Superior temporal gyrus (tissue), 1 donor: ENCODE results near the gene NUP160.
"Not testable (repeated sequence)": the region's sequence is repeated elsewhere in the genome, so short reads cannot be mapped to it uniquely, and the experiment has no call there.

Source experiments
- DNase-seq: peaks from one replicate; pipeline ENCODE4 v3.0.0-alpha.2; 2016; ENCODE audit errors: extremely low spot score

Gene NUP160

DNA sequence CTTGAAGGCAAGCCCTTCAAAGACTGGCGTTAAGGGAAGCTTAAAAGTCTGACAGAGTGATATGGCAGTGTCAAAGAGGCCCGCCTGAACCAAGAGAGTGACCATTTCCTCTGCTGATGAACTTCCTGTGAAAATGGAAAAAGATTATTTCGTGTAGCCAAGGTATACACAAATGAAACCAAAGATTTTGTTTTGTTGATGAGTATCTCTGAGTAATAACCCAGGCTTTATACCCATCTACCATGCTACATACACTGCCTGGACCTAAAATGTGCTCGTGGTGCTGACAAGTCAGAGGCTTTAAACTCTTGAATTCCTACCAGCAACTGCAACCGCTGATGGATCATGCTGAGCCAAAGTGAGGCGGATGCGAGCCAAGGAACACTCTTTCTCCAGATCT, 60.0 kb downstream of the NUP160 start:
- DNase-seq: no peak

DNA sequence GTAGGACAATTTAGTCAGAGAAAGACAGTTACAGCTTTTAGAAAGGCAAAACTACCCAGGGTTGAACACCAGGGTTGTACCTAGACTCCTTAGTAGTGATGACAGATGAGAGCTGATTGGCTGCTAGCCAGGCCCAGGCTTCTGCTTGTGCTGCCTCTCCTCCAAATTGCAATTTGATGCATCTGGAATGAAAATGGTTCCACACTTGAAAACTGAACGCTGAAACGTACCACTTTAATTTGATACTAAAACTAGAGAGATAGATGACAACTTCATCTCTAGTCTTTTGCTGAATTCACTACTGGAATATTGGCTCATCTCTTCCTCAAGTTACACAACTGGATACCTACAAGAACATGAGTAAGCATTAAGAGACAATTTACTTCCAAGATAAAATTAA, 61.8 kb downstream of the NUP160 start:
- no peak for DNase-seq

DNA sequence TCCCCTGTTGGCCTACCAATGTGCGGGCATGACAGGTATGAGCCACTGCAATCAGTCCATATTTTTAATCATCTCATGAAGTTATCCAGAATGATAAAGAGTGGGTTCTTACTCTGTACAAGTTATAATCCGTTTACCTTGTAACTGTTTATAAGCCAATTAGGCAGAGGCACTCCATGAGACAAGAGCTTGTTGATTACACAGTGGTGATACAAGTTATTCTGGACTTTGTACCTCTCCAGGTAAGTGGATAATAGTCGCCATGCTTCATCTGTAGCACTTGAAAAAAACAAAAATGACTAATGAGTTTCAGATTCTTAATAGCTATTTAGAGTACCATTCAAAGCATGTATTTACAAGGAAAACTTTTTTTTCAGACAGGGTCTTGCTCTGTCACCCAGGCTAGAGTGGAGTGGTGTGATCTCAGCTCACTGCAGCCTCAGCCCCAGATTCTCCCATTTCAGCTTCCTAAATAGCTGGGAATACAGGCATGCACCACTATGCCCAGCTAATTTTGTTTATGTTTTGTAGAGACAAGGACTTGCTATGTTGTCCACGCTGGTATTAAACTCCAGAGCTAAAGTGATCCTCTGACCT, 63.3 kb downstream of the NUP160 start:
- DNase-seq: no peak

DNA sequence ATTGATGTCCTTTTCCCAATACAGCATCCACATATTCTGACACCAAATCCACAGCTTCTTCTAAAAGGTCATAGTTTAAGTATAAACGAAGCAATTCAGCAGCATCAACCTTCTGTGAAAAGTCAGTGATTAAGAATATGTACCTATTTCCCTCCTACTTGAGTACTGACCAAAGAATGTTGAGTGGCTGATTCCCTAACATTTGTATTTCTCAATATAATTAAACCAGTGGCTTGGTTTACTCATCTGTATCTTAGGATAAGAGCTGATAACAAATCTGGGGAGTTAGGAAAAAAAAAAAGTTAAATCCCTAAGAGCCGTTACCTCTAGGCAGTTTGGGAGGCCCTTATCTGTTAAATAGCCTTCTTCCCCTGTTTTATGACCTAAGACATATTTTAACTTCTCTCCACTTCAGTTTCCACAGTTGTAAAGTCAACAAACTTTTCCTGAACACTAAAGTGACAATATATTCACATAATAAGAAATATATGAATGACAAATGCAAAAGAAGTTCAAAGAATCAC, 65.0 kb downstream of the NUP160 start:
- DNase-seq: no peak

DNA sequence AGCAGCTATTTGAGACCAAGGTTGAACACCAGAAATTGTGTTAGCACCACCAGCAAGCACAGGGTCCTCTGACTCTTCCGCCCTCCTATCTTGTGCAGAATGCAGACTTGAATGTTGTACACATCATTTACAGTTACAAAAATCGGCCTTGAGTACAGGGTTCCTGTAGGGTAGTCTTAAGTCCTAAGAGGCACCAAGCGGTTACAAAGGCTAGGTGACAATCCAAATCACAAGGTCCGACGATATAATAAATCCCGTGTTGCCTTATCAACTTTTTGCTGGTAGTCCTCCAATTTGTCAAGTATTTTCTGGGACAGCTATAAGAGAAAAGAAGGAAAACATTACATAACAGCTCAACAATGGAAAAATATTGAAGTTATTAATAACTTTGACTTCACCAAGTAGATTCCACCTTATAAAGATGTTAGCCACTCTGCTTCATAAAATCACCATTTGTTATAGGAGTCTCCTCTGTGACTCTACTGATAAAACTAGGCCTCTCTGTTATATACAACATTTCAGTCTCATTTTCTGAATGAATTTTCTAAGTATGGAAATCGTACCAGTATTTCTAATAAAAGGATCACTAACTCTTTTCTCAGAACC, 69.2 kb downstream of the NUP160 start:
- no peak for DNase-seq

DNA sequence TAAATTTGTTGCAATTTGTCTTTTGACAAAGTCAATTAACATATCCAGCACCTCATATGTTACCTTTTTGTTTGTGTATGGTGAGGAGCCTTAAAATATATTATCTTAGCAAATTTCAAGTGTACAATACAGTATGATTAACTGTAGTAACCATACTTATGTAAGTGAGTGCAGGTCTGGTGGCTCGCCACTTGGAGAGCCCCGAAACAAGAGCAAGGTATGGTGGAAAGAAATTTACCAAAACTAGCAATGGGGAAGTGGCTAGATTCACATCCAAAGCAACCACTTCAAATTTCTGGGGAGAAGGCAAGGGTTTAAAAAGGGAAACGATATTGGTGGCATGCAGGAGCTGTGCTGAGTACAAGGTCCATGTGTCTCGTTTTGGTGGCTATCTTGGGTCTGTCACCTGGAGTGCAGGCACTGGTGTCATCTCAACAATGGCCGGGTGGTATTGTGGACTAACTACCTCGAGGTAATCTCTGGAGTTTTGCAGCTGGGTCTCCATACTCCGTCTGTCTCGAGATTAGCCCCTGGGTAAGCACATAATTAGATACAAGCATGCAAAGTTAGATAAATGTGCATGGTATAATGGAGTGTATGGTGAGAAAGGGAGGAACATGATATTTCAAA, 72.8 kb downstream of the NUP160 start:
- DNase-seq: no peak

DNA sequence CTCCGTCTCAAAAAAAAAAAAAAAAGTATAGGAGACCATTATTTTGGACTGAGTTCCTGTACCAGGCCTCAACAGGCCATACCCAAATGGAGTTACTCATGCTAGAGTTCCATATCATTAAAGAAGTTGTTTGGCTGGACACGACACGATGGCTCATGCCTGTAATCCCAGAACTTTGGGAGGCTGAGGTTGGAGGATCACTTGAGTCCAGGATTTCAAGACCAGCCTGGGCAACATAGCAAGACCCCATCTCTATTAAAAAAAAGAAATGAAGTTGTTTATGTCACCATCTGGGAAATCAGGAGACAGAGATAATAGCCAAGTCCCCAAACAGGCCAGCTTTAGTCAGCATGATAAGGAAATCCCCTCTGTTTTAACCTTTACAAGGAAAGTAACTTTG, 74.3 kb downstream of the NUP160 start:
- no peak for DNase-seq

DNA sequence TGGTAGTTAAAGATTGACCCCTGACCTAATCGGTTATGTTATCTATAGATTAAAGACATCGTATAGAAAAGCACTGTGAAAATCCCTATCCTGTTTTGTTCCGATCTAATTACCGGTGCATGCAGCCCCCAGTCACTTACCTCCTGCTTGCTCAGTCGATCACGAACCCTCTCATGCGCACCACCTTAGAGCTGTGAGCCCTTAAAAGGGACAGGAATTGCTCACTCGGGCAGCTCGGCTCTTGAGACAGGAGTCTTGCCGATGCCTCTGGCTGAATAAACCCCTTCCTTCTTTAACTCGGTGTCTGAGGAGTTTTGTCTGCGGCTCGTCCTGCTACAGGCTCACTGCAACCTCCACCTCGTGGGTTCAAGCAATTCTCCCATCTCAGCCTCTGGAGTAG, 78.6 kb downstream of the NUP160 start:
- DNase-seq: not testable (repeated sequence)

DNA sequence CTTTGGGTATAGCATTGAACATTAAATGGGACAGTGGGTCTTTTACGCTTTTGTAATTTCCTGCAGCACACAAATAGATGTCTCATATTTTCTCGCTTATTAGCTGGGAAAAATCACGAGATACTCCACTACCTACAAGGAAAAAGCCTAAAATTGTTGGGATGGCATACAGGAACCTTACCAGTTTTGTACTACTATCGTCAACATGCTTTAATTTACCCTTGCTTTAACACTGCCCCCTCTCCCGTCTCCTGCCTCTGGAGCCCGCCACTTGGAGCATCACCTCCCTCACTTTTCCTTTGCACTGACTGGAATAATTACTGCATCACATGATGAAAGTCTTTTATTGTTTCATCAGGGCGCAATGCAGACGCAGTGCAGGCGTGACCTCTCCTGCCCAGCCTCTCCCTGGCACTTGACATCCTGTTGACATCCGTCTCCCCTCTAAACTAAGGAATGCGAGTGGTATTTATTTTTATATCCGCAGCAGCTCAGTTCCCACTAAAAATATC, 80.0 kb downstream of the NUP160 start:
- DNase-seq: peak; percentile 87

DNA sequence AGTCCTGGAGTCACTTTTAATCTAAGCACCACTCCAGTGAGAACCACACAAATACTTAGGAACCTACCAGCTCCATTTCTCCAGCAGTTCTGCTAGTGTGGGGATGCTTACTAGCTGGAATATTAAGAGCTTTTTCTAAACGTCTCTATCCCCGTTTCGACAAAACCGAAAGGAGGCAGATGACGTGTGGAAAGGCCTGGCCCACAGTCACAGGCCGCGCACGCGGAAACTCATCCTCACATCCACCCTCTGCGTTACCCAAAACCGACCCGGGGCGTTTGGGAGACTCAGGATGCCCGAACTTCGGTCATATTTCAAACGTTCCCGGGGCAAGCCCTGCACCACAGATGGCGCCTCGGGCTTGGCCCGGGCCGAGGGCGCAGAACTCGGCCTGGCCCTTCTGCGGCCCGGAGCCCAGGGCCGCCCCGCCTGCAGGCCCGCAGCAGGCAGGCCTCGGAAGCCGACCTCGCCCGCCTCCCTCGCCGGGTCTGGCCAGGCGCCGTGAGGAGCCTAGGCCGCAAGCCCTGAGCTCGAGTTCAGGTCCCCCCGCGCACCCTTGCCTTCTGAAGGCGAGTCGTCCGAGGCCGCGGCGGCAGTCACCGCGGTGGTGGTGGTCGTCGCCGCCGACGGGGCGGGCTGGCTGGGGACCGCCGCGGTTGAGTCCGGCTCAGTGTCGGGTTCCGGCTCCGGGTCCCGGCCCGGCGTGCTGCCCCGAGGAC, 81.5 kb downstream of the NUP160 start:
- peak; percentile 72 for DNase-seq

DNA sequence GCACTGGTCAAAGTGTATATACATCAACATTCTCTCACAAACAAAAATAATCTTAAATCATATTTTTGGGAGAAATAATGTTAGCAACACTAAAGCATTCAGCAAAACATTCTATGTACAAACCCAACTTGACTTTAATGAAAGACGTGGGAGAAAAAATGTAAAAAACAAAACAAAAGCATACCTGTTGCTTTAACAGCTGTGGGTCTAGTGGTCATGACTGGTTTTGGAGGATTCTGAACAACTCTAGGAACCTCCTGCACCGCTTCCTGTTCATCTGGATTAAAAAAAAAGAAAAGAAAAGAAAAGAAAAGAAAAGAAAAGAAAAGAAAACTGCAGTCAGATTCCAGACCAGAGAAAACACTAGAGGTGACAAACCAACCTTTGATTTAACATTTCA, 83.1 kb downstream of the NUP160 start:
- DNase-seq: no peak

DNA sequence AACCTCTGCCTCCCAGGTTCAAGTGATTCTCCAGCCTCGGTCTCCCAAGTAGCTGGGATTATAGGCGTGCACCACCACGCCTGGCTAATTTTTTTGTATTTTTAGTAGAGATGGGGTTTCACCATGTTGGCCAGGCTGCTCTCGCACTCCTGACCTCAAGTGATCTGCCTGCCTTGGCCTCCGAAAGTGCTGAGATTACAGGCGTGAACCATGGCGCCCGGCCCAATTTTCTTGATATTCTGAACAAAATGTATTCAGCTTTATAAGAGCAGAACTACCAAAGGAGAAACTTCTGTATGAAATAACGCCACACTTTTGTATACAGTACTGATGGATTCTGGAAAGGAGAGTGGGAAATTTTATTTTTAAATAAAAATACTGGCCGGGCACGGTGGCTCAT, 88.9 kb downstream of the NUP160 start:
- DNase-seq: not testable (repeated sequence)

DNA sequence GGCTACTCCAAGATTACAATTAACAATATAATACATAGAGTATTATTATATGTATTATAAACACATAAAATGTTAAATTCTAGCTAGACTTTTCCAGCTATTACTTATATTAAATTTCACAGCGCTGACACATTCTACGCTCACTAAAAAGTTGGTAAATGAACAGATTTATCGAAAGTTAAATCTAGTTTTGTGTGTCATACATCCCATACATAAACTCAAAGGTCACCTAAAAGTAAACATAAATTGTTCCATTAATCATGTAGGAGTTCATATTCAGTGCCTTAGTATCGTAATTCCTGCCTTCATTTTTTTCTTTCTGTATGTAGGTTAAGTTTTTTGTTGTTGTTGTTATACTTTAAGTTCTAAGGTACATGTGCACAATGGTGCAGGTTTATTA, 91.9 kb downstream of the NUP160 start:
- DNase-seq: no peak

DNA sequence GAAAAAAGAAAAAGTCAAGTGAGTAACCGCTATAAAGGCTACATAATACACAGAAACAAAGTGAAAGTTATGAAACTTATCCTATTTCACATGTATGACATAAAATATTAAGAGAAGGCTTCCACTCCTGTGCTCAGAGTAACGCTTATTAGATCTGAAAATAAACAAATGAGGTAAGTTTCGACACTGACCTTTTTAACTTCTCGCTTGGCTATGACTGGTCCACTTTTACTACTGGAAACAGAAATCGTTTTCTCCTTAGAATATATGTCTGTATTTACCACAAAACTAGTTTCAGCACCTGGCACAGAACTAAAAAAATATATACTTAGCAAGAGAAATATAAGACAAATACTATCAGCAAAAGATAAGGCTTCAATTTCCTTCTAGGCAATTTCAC, 97.4 kb downstream of the NUP160 start:
- no peak for DNase-seq

DNA sequence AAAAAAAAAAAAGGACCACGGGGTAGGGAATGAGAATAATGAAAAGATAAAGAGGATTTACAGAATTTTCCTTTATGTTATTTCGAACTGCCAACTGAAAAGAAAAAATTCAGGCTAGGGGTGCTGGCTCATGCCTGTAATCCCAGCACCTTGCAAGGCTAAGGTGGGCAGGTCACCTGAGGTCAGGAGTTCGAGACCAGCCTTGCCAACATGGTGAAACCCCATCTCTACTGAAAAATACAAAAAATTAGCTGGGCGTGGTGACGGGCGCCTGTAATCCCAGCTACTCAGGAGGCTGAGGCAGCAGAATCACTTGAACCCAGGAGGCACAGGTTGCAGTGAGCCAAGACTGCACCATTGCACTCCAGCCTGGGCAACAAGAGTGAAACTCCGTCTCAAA, 105.7 kb downstream of the NUP160 start:
- not testable (repeated sequence) for DNase-seq

DNA sequence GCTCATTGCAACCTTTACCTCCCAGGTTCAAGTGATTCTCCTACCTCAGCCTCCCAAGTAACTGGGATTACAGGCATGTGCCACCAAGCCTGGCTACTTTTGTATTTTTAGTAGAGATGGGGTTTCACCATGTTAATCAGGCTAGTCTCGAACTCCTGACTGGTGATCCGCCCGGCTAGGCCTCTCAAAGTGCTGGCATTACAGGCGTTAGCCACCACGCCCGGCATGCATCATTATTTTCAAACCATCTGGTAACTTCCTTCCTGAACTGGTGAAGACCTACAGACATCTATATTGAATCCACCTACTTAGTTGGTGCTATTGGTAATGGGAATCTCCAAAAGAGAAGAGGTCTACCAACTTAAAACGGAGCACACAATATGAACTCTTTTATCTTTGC, 110.3 kb downstream of the NUP160 start:
- not testable (repeated sequence) for DNase-seq

DNA sequence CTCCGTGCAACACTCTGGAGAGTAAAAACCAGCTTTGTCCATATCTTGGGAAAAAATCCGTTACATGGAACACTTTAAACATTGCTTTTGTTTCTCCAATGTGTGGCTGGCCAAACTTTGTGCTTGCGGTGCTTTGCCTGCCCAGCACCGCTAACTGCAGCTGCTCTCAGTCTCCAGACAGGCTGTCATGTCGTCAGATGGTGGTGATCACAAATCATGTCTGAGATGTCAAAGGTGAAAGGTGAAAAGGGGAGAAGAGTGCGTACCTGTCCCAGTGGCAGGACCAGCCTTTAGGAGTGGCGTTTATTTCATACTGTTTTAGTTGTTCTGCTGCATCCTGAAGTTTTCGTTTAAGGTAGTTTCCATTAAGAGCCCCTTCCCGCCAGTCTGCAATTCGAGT, 115.9 kb downstream of the NUP160 start:
- DNase-seq: no peak

DNA sequence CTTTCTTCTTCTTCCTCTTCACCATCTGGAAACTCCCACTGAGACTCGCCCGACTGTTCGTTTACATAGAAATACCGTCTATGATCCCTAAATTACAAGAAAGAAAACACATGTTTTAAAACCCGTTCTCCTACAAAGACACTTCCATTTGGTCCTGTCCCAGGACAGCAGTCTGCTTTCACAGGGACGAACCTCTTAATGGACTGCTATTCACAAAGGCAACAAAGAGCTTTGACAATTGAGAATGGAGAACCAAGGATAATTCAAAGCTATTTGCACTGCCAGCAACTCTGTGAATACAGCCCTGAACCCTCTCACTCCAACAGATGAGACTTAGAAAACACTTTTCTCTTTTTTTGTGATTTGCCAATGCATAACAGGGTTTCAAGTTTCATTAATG, 116.7 kb downstream of the NUP160 start:
- no peak for DNase-seq
